Thymus (tissue), 11 donors: ENCODE data around the gene KCNQ1. TPM values are rescaled to one million over a fixed set of nuclear protein-coding genes. Genes with fewer than 3 reads are reported as not detected.

Experiments used
- DNase-seq, 9 donors: peaks; one replicate each; pipeline ENCODE4 v3.0.0-alpha.2; 2013; ENCODE audit warnings: low spot score in 9 of 9, low read depth in 6 of 9, missing footprints in 1 of 9
- H3K27ac ChIP-seq, 2 donors: one replicate each; pipeline ENCODE4 v1.5.1; 2013; ENCODE audit warnings: control low read depth in 1 of 2, low read depth in 1 of 2, low read length in 1 of 2, mild to moderate bottlenecking in 1 of 2, moderate library complexity in 1 of 2
- H3K27me3 ChIP-seq, 2 donors: one replicate each; pipeline ENCODE4 v1.5.1; 2013; ENCODE audit warnings: low read length in 1 of 2; ENCODE audit not compliant: control insufficient read depth in 2 of 2, insufficient read depth in 1 of 2
- H3K36me3 ChIP-seq, 2 donors: one replicate each; pipeline ENCODE4 v1.5.1; 2013; ENCODE audit warnings: low read length in 1 of 2, mild to moderate bottlenecking in 1 of 2, moderate library complexity in 1 of 2; ENCODE audit not compliant: control insufficient read depth in 2 of 2, insufficient read depth in 2 of 2
- H3K4me1 ChIP-seq, 2 donors: one replicate each; pipeline ENCODE4 v1.5.1; 2013; ENCODE audit warnings: low read length in 2 of 2; ENCODE audit not compliant: control insufficient read depth in 2 of 2, insufficient read depth in 2 of 2
- H3K4me3 ChIP-seq, 2 donors: one replicate each; pipeline ENCODE4 v1.5.1; 2013; ENCODE audit warnings: low read length in 2 of 2, control low read depth in 1 of 2, mild to moderate bottlenecking in 1 of 2
- H3K9me3 ChIP-seq, 2 donors: one replicate each; pipeline ENCODE4 v1.5.1; 2013; ENCODE audit warnings: low read length in 1 of 2, mild to moderate bottlenecking in 1 of 2; ENCODE audit not compliant: control insufficient read depth in 2 of 2, insufficient read depth in 1 of 2
- WGBS: extraction: QIAGEN DNeasy Blood & Tissue Kit; methylation state at CpG from one replicate; pipeline ENCODE4 v1.1.7; 2013; 5-methylcytosine and 5-hydroxymethylcytosine counted together
- polyA plus RNA-seq: library from polyadenylated mRNA; stranded (reverse); fragments of 200-250 nt; gene quantifications from one replicate; pipeline ENCODE4 v1.2.3, GENCODE V29; 2013
- total RNA-seq: library from RNA; stranded (reverse); fragments of 120-200 nt; gene quantifications from one replicate; pipeline ENCODE4 v1.2.4, GENCODE V29; 2013
- donor health status: healthy.

The KCNQ1 gene
- total and polyA plus RNA-seq, 2 donors = 0.94 to 3.7 TPM

DNA sequence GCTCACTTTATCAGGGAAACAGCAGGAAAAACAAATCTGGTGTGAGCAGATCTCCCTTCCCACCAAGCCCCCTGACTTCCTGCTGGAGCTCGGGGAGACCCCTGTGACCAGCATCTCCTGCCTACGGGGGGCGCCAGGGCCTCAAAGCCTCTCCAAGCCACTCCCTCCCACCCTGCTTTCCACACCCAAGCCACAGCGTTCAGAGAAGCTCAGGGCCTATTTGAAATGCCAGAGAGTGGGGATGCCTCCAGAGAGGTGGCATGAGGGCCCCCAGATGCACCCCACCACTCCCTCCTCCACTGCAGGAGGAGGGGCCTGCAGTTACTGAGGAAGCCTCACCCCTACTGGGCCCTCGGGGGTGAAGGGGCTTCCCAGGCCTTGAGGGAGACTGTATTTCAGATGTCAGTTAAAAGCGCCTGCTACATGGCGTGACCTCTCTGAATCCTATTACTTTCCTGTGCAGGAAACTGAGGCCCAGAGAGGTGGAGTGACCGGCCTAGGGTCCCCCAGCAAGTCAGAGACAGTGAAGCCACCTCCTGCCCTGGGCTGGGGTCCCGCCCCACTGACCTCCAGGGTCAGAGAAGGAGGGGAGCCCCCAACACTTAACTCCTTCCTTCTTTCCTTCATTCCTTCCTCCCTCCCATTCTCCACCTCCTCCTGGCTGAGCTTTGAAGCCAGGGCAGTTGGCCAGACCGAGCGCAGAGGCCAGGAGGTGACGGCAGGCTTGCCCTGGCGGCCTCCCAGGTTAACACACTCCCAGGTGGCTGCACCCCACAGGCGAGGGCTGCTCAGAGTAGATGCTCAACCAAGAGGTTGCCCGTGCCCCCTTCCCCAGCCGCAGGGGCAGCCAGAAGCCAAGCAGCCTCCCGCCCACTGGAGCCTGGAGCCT, 446.8 kb downstream of the KCNQ1 start:
- Histone ChIP-seq H3K4me1 (peaks cover 16 to 52% of the 10 kb centered on the region in 2 donors), H3K27ac (peak overlapping the region; percentile 77 to 88), H3K9me3 (peaks cover 0 to 4% of the 10 kb centered on the region in 2 donors), H3K27me3 (peaks cover 0 to 5% of the 10 kb centered on the region in 2 donors), H3K4me3 (peak overlapping the region in 1 of 2 donors; percentile 11), H3K36me3 (no peaks in the 10 kb centered on the region)
- 52% methylated on average over 17 of the region's 17 CpGs for WGBS
- DNase-seq = peak in 1 of 9 donors; percentile 67

DNA sequence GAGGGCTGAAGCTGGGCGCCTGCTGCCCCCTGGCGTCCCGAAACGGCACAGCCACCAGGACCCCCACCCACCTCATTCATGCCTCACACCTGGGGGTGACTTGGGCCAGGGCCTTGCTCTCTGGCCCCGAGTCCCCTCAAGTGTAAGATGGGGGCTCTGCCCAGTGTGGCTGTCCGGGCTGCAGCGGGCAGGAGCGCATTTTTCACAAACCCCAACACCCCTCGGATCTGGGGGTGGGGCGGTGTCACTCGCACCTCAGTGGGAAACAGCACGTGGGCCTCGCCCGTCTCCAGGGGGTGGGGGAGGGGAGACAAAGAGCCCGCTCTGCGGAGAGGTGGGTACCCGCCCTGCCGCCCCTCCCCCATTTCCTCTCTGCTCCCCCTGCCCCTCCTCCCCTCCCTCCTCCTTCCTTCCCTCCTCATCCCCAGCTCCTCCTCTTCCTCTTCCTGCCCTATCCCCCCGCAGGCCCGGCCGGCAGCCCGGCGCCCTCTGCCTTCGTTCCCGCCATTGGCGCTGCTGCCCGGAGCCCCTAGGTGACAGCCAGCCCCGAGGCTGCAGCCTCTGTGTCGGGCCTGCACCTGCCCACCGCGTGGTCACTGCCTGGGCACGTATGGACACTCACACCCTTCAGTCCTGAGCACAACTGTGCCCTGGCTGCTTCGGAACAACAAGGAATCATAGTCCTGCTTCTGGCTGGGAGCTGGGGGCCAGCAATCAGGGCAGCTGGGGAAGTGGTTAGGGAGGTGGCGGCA, 447.6 kb downstream of the KCNQ1 start:
- Histone ChIP-seq H3K27me3 (no peaks in the 10 kb centered on the region), H3K4me3 (peak overlapping the region; percentile 44 to 56), H3K9me3 (peaks cover 0 to 4% of the 10 kb centered on the region in 2 donors), H3K4me1 (peaks cover 16 to 44% of the 10 kb centered on the region in 2 donors), H3K36me3 (no peaks in the 10 kb centered on the region), H3K27ac (peak overlapping the region; percentile 86 to 88)
- 2% methylated on average over 33 of the region's 34 CpGs for WGBS
- peak; percentile 65 to 93 (median 83) for DNase-seq

DNA sequence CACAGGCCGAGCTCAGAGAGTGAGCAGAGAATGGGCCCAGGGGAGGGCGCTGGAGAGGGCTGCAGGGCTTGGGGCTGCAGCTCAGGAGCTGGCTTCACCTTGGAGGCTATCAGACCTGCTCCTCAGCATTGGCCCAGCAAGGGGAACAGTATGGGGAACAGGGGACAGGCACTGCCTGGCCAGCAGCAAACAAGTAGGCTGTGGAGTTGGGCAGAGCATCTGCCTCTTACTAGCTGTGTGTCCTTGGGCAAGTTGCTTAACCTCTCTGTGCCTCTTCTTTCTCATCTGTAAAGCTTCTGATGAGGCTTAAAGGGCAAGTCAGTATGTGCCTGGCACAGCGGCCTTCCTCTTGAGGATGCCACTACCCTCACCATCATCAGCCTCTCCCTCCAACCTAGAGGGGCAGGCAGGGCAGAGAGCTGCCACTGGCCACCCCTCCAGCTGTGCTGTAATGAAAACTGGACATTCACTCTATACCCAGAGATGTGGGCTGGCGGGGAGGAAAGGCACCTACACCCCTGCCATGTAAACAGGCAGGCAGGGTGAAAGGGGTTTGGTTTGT, 448.2 kb downstream of the KCNQ1 start:
- no peak for DNase-seq
- Histone ChIP-seq H3K4me3 (peak overlapping the region; percentile 44 to 56), H3K27me3 (no peaks in the 10 kb centered on the region), H3K4me1 (peaks cover 16 to 37% of the 10 kb centered on the region in 2 donors), H3K27ac (peak overlapping the region; percentile 75 to 86), H3K9me3 (peaks cover 0 to 4% of the 10 kb centered on the region in 2 donors), H3K36me3 (no peaks in the 10 kb centered on the region)
- 49% methylated on average over 4 of the region's 4 CpGs for WGBS

GRCh38 chr11:2893935-2894334, 449.1 kb downstream of the KCNQ1 start:
- 99% methylated on average over 4 of the region's 4 CpGs for WGBS
- Histone ChIP-seq H3K27ac (no peak overlapping the region), H3K4me3 (no peak overlapping the region), H3K9me3 (peaks cover 0 to 4% of the 10 kb centered on the region in 2 donors), H3K36me3 (no peaks in the 10 kb centered on the region), H3K4me1 (peaks cover 16 to 40% of the 10 kb centered on the region in 2 donors), H3K27me3 (peaks cover 0 to 2% of the 10 kb centered on the region in 2 donors)
- DNase-seq = no peak

- Histone ChIP-seq H3K9me3 (no peaks in the 10 kb centered on the region), H3K27me3 (peaks cover 0 to 4% of the 10 kb centered on the region in 2 donors), H3K36me3 (no peaks in the 10 kb centered on the region), H3K4me1 (peaks cover 13 to 34% of the 10 kb centered on the region in 2 donors), H3K27ac (no peak overlapping the region), H3K4me3 (no peak overlapping the region)
- no peak for DNase-seq
- WGBS = 95% methylated on average over 9 of the region's 9 CpGs
Observed at GRCh38 chr11:2896047-2896446, 451.2 kb downstream of the KCNQ1 start.

DNA sequence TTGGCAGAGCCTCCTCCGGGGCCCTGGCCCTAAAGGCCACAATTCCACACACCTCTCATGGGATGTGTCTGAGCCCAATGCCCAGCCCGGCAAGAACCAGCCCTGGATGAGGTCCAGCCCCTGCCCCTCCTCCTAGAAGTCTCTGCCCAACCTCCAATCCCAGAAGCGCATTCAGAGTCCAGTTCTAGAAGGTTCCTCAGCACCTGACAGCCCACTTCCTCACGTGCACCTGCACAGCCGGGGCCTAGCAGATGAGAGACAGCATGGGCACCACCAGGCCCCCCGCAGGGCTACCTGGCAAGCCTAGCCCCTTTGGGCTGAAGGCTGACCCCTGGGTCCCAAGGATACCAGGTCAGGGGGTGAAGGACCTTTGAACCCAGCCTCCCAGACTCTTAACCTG, 452.2 kb downstream of the KCNQ1 start:
- no peaks in the 10 kb centered on the region for H3K36me3 ChIP-seq
- WGBS = 93% methylated on average over 6 of the region's 6 CpGs
- H3K4me3 ChIP-seq = no peak overlapping the region
- DNase-seq = no peak
- H3K27ac ChIP-seq = no peak overlapping the region
- no peaks in the 10 kb centered on the region for H3K9me3 ChIP-seq
- H3K4me1 ChIP-seq = peaks cover 5 to 29% of the 10 kb centered on the region in 2 donors
- peaks cover 0 to 7% of the 10 kb centered on the region in 2 donors for H3K27me3 ChIP-seq

DNA sequence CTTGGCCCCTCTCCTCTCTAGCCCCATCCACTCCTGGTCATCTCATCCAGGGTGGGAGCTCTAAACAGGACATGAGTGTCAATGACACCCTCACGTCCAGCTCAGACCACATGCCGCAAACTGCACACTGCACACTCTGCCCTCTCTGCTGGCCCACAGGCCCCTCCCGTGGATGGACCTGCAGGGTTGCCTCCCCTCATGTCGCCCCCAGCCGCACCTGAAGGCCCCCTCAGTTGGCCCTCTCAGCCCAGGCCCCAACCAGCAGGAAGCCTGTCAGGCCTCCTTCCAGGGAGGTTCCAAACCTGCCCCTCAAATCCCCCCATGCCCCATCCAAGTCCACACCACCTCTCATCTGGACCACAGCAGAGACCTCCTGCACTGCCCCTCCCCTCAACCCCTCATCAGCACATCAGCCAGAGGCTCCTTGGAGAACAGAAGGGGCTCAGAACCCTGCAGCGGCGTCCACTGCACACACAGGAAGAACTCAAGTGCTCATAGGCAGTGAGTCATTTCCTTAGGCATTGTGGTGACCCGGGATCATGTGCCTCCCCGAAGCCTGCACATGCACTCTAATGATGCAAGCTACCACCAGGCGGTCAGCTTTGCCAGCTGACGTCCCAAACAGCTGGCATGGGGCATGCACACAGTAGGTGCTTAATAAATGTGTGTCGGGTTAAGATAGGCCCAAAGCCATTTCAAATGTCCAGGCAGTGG, 453.7 kb downstream of the KCNQ1 start:
- H3K9me3 ChIP-seq = no peaks in the 10 kb centered on the region
- peaks cover 6 to 27% of the 10 kb centered on the region in 2 donors for H3K4me1 ChIP-seq
- H3K4me3 ChIP-seq = no peak overlapping the region
- H3K36me3 ChIP-seq = no peaks in the 10 kb centered on the region
- peaks cover 0 to 8% of the 10 kb centered on the region in 2 donors for H3K27me3 ChIP-seq
- DNase-seq = peak in 1 of 9 donors; percentile 44
- H3K27ac ChIP-seq = no peak overlapping the region
- WGBS = 58% methylated on average over 12 of the region's 12 CpGs
